Neural progenitor cell (in vitro differentiated cells): ENCODE data around the gene OLFM1. TPM values are rescaled to one million over a fixed set of nuclear protein-coding genes. Genes with fewer than 3 reads are reported as not detected.

Experiments
- DNase-seq: peaks from one replicate; pipeline ENCODE4 v3.0.0-alpha.2; 2016; ENCODE audit warnings: low spot score
- H2AFZ ChIP-seq: fragments of 200-600 bp; sonication (generic); replicated peaks from 2 replicates; pipeline ENCODE4 v1.6.1; 2016; ENCODE audit warnings: antibody characterized with exemption
- H3F3A ChIP-seq: fragments of 200-600 bp; sonication (generic); 2 replicates; pipeline ENCODE4 v1.6.1; 2016; ENCODE audit warnings: antibody characterized with exemption, low read depth
- H3K27ac ChIP-seq: fragments of 200-600 bp; sonication (generic); 2 replicates; pipeline ENCODE4 v1.5.1; 2016; ENCODE audit warnings: mild to moderate bottlenecking
- H3K27me3 ChIP-seq: fragments of 200-600 bp; sonication (generic); 2 replicates; pipeline ENCODE4 v1.6.1; 2016; ENCODE audit warnings: mild to moderate bottlenecking, moderate library complexity
- H3K36me3 ChIP-seq: fragments of 200-600 bp; sonication (generic); 2 replicates; pipeline ENCODE4 v1.5.1; 2016
- H3K4me1 ChIP-seq: fragments of 200-600 bp; sonication (generic); 2 replicates; pipeline ENCODE4 v1.6.1; 2016; ENCODE audit warnings: mixed run types
- H3K4me2 ChIP-seq: fragments of 200-600 bp; sonication (generic); 2 replicates; pipeline ENCODE4 v1.6.1; 2016
- H3K4me3 ChIP-seq: fragments of 200-600 bp; sonication (generic); 2 replicates; pipeline ENCODE4 v1.5.1; 2016
- H3K79me2 ChIP-seq: fragments of 200-600 bp; sonication (generic); 2 replicates; pipeline ENCODE4 v1.6.1; 2016; ENCODE audit warnings: low read depth
- H3K9ac ChIP-seq: fragments of 200-600 bp; sonication (generic); 2 replicates; pipeline ENCODE4 v1.6.1; 2016
- H3K9me3 ChIP-seq: fragments of 200-600 bp; sonication (generic); 2 replicates; pipeline ENCODE4 v1.5.1; 2016; ENCODE audit warnings: low read depth
- H4K20me1 ChIP-seq: fragments of 200-600 bp; sonication (generic); 2 replicates; pipeline ENCODE4 v1.6.1; 2016; ENCODE audit warnings: low read depth
- H3K27ac Mint-ChIP-seq: 3 replicates; pipeline ENCODE4 v1.8.0; 2021; ENCODE audit warnings: mixed read lengths
- H3K27me3 Mint-ChIP-seq: 2 replicates; pipeline ENCODE4 v1.8.0; 2022; ENCODE audit warnings: low read depth, mild to moderate bottlenecking, inconsistent platforms, moderate library complexity, mixed read lengths; ENCODE audit not compliant: insufficient read depth
- H3K36me3 Mint-ChIP-seq: 3 replicates; pipeline ENCODE4 v1.8.0; 2021; ENCODE audit warnings: mixed read lengths
- H3K4me1 Mint-ChIP-seq: 3 replicates; pipeline ENCODE4 v1.8.0; 2021; ENCODE audit warnings: mixed read lengths
- H3K4me3 Mint-ChIP-seq: 3 replicates; pipeline ENCODE4 v1.8.0; 2021; ENCODE audit warnings: mild to moderate bottlenecking, moderate library complexity, mixed read lengths
- H3K9me3 Mint-ChIP-seq: 3 replicates; pipeline ENCODE4 v1.8.0; 2020; ENCODE audit warnings: mixed read lengths
- CTCF ChIP-seq: fragments of 200-600 bp; sonication (generic); IDR thresholded peaks from 2 replicates; pipeline ENCODE4 v1.5.1; 2017; ENCODE audit warnings: antibody characterized with exemption, mild to moderate bottlenecking
- EZH2 ChIP-seq: fragments of 200-600 bp; sonication (generic); IDR thresholded peaks from 2 replicates; pipeline ENCODE4 v1.6.1; 2017; ENCODE audit warnings: antibody characterized with exemption, mild to moderate bottlenecking, moderate library complexity
- EZH2phosphoT487 ChIP-seq: fragments of 200-600 bp; sonication (generic); IDR thresholded peaks from 2 replicates; pipeline ENCODE4 v1.6.1; 2017; ENCODE audit warnings: antibody characterized with exemption
- total RNA-seq: library from RNA; depleted of rRNA; stranded (reverse); fragments of >200 nt; gene quantifications from 2 replicates; pipeline ENCODE4 v1.2.3, GENCODE V29; 2015; ENCODE audit warnings: low replicate concordance

Gene OLFM1
- total RNA-seq, 1 donor from 2014 or later = 4.0 TPM

GRCh38 chr9:135170535-135170934, 83.1 kb downstream of the OLFM1 start:
- H3K27ac ChIP-seq = no peak overlapping the region
- no peaks in the 10 kb centered on the region for H3K9me3 Mint-ChIP-seq

More at GRCh38 chr9:135170535-135170934, 83.1 kb downstream of the OLFM1 start:
- H3K27me3 Mint-ChIP-seq = peaks cover 16% of the 10 kb centered on the region
- no peaks in the 10 kb centered on the region for H3K36me3 Mint-ChIP-seq
- Histone ChIP-seq H4K20me1 (no peaks in the 10 kb centered on the region), H3K4me2 (no peak overlapping the region), H3K36me3 (no peaks in the 10 kb centered on the region), H3K9me3 (no peaks in the 10 kb centered on the region), H3K9ac (no peak overlapping the region), H3K4me3 (no peak overlapping the region), H3K79me2 (no peaks in the 10 kb centered on the region), H3K4me1 (peaks cover 1% of the 10 kb centered on the region), H3K27me3 (no peaks in the 10 kb centered on the region), H3F3A (peaks cover 1% of the 10 kb centered on the region), H2AFZ (no peak overlapping the region)
- H3K4me3 Mint-ChIP-seq = no peak overlapping the region
- TF ChIP-seq EZH2 = no peak
- no peak for TF ChIP-seq EZH2phosphoT487
- no peak for TF ChIP-seq CTCF
- H3K27ac Mint-ChIP-seq = no peak overlapping the region
- H3K4me1 Mint-ChIP-seq = peaks cover 7% of the 10 kb centered on the region
- DNase-seq = no peak

Other genes with a start within 250 kb of the OLFM1 start
- not detected in 2 replicates for gene FCN2, start 206.9 kb upstream of the OLFM1 start, total RNA-seq
- not detected in 2 replicates for gene FCN1, start 169.8 kb upstream of the OLFM1 start, total RNA-seq